B cell (primary cell): ENCODE measurements around the gene ATP12A.

Source experiments
- EZH2 ChIP-seq: IDR thresholded peaks from 2 replicates; pipeline ENCODE4 v1.6.1; 2012; ENCODE audit warnings: borderline replicate concordance, low read depth, mild to moderate bottlenecking, moderate library complexity, low read length; ENCODE audit not compliant: insufficient read depth, poor library complexity, severe bottlenecking
- TF ChIP-seq, protein P1 (sequence below): fragments of 200-600 bp; IDR thresholded peaks from one replicate; pipeline ENCODE4 v1.8.0; 2022; ENCODE audit warnings: antibody characterized with exemption, mild to moderate bottlenecking

DNA sequence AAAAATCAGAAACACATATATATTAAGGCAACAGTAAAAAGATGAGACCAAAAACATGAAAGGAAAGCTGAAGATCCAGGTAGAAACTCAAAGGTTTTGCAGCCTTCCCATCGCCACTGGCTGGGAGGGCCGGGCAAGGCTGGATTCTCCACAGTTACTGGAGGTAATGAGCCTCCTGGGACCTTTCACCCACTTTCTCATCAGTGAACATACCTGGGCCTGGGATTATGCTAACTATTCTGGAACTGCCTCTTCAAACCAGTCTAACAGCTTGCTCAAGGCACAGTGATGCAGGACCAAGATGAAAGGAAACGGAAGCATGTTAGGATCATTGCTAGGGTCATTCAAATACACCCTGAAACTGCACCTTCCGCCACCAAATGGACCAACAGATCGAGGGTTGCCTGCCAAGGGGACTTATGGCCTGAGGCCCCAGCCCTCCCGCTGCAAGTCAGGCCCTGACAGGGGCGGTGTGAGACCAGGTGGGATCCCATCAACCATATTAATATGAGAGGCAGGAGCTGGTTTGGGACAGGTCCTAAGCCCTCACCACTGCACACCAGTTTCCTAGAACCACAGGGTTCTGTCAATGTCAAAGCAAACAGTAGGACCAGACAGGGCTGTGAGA, 28.4 kb upstream of the ATP12A start:
- TF ChIP-seq, protein P1, sequence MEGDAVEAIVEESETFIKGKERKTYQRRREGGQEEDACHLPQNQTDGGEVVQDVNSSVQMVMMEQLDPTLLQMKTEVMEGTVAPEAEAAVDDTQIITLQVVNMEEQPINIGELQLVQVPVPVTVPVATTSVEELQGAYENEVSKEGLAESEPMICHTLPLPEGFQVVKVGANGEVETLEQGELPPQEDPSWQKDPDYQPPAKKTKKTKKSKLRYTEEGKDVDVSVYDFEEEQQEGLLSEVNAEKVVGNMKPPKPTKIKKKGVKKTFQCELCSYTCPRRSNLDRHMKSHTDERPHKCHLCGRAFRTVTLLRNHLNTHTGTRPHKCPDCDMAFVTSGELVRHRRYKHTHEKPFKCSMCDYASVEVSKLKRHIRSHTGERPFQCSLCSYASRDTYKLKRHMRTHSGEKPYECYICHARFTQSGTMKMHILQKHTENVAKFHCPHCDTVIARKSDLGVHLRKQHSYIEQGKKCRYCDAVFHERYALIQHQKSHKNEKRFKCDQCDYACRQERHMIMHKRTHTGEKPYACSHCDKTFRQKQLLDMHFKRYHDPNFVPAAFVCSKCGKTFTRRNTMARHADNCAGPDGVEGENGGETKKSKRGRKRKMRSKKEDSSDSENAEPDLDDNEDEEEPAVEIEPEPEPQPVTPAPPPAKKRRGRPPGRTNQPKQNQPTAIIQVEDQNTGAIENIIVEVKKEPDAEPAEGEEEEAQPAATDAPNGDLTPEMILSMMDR, result no peak
- TF ChIP-seq EZH2, result no peak
